K562 (cell line): ENCODE data around the gene GNS.

Source experiments
- BCLAF1 ChIP-seq, 2 experiments: fragments of 450-650 bp in 1 of 2; IDR thresholded peaks; 2 replicates each; pipeline ENCODE4 v1.6.1; 2011 to 2017; ENCODE audit warnings: low read depth in 2 of 2, antibody characterized with exemption in 1 of 2, borderline replicate concordance in 1 of 2, low read length in 1 of 2, mild to moderate bottlenecking in 1 of 2, mixed read lengths in 1 of 2; ENCODE audit not compliant: control insufficient read depth in 1 of 2
- DPF2 ChIP-seq: fragments of 450-650 bp; IDR thresholded peaks from 2 replicates; pipeline ENCODE4 v1.6.1; 2016
- HMG20A ChIP-seq: fragments of 450-650 bp; formaldehyde crosslinking; conservative IDR thresholded peaks from 2 replicates; pipeline ENCODE4 v1.4.0; 2020; ENCODE audit warnings: mild to moderate bottlenecking, mixed read lengths
- NBN ChIP-seq: fragments of 450-650 bp; IDR thresholded peaks from 2 replicates; pipeline ENCODE4 v1.6.1; 2016; ENCODE audit warnings: low read depth, mild to moderate bottlenecking
- POLR2AphosphoS2 ChIP-seq: IDR thresholded peaks from 2 replicates; pipeline ENCODE4 v1.6.1; 2012; ENCODE audit warnings: low read length, improper control_type of control experiment
- RB1 ChIP-seq: fragments of 450-650 bp; IDR thresholded peaks from 2 replicates; pipeline ENCODE4 v1.6.1; 2017; ENCODE audit warnings: low read depth, mild to moderate bottlenecking
- SIRT6 ChIP-seq: IDR thresholded peaks from one replicate; pipeline ENCODE4 v1.6.1; 2012; ENCODE audit warnings: low read depth, mild to moderate bottlenecking, control low read depth, inconsistent platforms, low read length, moderate library complexity
- TBP ChIP-seq: optimal IDR thresholded peaks from 2 replicates; pipeline ENCODE3; 2011; ENCODE audit warnings: low read depth, low read length, improper control_type of control experiment
- ZC3H4 ChIP-seq: sonication (generic); formaldehyde crosslinking; IDR thresholded peaks from 2 replicates; pipeline ENCODE4 v1.9.0; 2021; ENCODE audit warnings: missing genetic modification reagents, borderline replicate concordance
- TF ChIP-seq, protein P1 (sequence below): sonication (generic); formaldehyde crosslinking; IDR thresholded peaks from 2 replicates; pipeline ENCODE4 v1.8.1; 2023; ENCODE audit warnings: mild to moderate bottlenecking, missing genetic modification reagents
- TF ChIP-seq, protein P2 (sequence below): fragments of 250-450 bp; sonication (Bioruptor Pico); IDR thresholded peaks from 2 replicates; pipeline ENCODE4 v1.5.0; 2020; ENCODE audit warnings: mild to moderate bottlenecking, borderline replicate concordance

DNA sequence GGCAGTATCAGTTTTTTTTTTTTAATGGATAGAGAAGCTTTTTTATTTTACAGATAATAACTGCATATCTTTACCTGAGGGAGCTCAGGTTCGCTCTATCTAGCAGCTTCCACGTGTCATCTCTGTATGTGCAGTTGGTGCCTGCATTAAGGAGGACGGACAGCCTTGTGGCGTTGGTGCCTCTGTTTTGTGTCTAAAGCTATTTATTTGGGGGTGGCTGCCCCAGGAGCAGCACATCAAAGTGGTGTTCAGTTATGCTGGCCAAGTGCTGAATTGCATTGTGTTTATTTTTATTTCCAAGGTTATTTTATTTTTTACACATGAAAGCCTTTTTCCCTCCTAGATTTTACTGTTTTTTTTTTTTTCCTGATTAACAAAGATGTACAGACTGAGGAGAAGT is 89.2 kb downstream of the GNS start:
- TF ChIP-seq SIRT6 = no peak
- no peak for TF ChIP-seq ZC3H4 (CRISPR knock-in tag)
- TF ChIP-seq TBP = no peak
- no peak for TF ChIP-seq POLR2AphosphoS2
- TF ChIP-seq, protein P1, sequence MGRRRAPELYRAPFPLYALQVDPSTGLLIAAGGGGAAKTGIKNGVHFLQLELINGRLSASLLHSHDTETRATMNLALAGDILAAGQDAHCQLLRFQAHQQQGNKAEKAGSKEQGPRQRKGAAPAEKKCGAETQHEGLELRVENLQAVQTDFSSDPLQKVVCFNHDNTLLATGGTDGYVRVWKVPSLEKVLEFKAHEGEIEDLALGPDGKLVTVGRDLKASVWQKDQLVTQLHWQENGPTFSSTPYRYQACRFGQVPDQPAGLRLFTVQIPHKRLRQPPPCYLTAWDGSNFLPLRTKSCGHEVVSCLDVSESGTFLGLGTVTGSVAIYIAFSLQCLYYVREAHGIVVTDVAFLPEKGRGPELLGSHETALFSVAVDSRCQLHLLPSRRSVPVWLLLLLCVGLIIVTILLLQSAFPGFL = no peak
- TF ChIP-seq, protein P2, sequence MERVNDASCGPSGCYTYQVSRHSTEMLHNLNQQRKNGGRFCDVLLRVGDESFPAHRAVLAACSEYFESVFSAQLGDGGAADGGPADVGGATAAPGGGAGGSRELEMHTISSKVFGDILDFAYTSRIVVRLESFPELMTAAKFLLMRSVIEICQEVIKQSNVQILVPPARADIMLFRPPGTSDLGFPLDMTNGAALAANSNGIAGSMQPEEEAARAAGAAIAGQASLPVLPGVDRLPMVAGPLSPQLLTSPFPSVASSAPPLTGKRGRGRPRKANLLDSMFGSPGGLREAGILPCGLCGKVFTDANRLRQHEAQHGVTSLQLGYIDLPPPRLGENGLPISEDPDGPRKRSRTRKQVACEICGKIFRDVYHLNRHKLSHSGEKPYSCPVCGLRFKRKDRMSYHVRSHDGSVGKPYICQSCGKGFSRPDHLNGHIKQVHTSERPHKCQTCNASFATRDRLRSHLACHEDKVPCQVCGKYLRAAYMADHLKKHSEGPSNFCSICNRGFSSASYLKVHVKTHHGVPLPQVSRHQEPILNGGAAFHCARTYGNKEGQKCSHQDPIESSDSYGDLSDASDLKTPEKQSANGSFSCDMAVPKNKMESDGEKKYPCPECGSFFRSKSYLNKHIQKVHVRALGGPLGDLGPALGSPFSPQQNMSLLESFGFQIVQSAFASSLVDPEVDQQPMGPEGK (CRISPR knock-in tag) = no peak
- TF ChIP-seq NBN = no peak
- no peak for TF ChIP-seq RB1
- TF ChIP-seq HMG20A (CRISPR knock-in tag) = no peak
- no peak for TF ChIP-seq DPF2
- TF ChIP-seq BCLAF1 (IDR thresholded peaks at IDR 0.05; ENCODE audit: borderline replicate concordance in 1 of 2, control insufficient read depth in 1 of 2, low read depth in 2 of 2, low read length in 1 of 2) = no peak
